ENCODE measurements around the gene SCMH1. TPM values are rescaled to one million over a fixed set of nuclear protein-coding genes. Genes with fewer than 3 reads are reported as not detected.
"Not testable (repeated sequence)": the region's sequence is repeated elsewhere in the genome, so short reads cannot be mapped to it uniquely, and the experiment has no call there.

The SCMH1 gene
- total RNA-seq, 1 experiment from 2014 or later: 16.9 TPM

DNA sequence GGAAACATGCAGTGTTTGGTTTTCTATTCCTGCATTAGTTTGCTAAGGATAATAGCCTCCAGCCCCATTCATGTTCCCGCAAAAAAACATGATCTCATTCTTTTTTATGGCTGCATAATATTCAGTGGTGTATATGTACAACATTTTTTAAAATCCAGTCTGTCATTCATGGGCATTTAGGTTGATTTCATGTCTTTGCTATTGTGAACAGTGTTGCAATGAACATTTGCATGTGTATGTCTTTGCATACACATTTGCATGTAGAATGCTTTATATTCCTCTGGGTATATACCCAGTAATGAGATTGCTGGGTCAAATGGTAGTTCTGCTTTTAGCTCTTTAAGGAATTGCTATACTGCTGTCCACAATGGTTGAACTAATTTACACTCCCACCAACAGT lies 9.0 kb upstream of the SCMH1 start:
- DNase-seq (ENCODE audit: extremely low read depth, low read depth): not testable (repeated sequence)

DNA sequence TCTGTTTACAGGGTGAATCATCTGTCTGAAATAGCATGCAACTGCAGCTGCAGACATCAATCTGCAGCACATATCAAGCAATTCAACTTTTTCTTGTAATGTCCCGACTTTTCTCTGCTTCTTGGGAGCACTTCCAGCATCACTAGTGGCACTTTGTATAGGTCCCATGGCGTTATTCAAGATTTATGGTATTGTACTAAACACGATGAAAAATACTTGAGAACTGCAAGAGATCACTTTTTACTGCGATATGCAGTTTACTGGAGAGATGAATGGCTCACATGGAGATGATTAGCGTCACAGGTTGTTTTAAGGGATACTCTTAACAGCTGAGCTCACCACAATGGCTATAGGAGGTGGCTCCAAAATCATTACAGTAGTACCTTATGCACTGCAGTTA lies 7.2 kb upstream of the SCMH1 start:
- DNase-seq (ENCODE audit: extremely low read depth, low read depth): no peak

DNA sequence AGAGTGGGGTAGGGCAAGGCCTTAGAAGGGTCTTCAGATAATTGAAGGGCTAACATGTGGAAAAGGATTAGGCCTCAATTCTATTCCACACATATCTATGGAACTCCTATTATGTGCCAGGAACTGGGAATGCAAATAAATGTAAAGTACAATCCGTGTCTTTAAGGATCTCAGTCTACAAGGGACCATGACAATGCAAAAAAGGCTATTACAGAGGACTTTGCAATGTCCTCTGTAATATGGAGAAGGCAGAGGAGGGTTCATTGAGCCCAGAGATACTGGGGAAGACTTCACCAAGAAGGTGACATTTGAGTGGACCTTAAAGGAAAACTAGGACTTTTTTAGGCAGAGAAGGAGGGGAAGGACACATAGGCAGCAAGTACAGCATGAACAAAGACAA lies 4.5 kb upstream of the SCMH1 start:
- no peak for DNase-seq (ENCODE audit: extremely low read depth, low read depth)

DNA sequence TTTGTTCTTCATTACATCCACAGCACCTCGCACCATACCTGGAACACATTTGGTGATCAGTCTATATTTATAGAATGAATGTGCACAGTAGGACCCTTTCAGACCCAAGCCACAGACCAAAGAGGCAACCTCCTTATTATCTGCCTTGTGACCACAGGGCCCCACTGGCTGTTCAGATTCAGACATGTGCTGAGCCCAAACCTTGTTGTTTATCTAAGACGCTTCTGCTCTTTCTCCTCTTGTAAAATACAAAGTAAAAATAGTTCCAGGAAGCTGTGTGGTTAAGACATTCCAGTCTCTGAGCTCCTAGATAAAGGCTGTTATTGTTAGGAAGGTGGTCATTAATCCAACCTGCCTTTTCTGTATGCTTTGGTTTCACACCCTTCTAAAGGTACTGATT lies 3.6 kb upstream of the SCMH1 start:
- DNase-seq (ENCODE audit: extremely low read depth, low read depth): no peak

DNA sequence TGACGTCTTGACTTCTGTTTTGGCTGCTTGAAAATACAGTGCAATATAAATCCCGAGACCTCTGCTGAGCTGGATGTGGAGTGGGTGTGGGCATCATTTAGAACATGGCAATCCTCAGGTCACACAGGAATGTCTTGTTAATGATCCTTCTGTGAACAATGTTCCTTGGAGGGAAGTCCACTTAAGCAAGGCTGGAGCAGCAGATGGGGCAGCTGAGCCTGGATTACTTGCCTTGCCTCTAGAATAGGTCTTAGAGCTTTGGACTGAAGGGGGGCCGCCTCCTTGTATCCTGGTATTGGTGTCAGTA lies 926 bp upstream of the SCMH1 start:
- no peak for DNase-seq (ENCODE audit: extremely low read depth, low read depth)

DNA sequence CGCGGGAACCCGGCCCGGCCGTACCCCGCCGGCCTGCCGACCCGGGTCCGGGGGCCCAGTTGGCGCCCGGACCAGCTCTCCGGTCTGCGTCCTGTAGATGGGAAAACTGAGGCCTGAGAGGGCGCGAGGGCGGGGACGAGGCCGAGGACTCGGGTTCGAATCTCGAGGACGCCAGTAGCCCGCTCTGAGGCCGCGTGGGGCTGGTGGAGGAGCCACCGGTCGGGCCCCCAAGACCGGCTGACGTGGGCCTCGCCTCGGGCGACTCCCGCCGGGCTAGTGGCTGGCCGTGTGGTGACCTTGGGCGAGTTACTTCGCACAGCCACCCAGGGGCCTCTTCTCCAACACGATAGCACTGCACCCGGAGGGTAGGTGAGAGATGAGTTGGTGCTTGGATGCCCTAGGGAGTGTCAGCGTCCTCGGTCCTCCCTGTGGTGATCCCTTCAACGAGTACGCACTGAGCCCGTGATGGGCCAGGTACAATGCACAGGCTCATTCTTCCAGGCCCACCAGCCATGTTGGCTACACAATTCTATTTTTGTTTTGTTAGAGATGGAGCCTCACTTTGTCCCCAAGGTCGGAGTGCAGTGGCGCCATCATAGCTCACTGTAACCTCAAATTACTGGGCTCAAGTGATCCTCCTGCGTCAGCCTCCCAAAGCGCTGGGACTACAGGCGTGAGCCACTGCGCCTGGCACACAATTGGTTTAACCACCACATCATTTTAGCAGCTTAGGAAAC lies 404 bp upstream of the SCMH1 start:
- no peak for DNase-seq (ENCODE audit: extremely low read depth, low read depth)

DNA sequence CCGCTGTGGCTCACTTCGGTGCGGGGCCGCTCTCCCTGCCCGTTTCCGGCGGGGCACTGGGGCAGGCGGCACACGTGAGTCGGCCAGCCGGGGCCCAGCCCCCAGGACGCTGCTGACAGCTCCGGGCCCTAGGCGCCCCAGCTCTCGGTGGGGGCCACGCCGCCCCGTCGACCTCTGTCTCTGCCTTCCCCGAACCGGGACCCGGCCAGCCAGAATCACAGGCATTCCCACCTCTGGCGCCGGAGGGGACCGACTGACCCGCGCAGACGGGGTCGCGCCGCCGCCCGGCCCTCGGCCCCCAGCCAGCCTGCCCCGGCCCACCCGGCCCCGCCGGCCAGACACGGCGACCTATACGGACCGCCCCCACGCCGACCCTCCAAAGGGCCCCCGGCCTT lies 755 bp downstream of the SCMH1 start:
- DNase-seq (ENCODE audit: extremely low read depth, low read depth): no peak

DNA sequence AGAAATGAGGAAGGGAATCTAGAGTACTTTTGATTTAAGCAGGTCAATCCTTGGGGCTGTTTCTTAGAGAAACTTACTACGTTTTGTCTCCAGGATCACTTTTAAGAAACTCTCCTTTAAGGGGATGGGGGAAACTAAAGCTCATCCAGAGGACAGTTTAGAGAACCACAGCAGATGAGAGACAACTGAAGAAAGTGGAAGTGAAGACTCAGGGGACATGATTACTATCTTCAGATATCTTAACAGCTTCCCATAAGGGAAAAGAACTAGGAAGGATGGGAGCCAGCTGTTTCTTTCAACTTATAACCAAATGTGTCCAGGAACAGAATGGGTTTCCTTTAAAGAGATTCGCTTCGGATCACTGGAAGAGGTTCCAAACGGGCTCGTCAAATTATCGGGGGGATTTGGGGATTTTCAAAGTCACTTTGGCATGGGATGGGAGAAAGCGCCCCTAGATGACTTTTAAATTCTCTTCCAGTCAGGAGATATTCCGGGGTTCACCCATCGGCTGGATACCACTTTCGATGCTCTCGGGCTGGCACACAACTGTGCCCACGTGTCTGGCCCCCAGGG lies 1.2 kb downstream of the SCMH1 start:
- DNase-seq (ENCODE audit: extremely low read depth, low read depth): no peak

DNA sequence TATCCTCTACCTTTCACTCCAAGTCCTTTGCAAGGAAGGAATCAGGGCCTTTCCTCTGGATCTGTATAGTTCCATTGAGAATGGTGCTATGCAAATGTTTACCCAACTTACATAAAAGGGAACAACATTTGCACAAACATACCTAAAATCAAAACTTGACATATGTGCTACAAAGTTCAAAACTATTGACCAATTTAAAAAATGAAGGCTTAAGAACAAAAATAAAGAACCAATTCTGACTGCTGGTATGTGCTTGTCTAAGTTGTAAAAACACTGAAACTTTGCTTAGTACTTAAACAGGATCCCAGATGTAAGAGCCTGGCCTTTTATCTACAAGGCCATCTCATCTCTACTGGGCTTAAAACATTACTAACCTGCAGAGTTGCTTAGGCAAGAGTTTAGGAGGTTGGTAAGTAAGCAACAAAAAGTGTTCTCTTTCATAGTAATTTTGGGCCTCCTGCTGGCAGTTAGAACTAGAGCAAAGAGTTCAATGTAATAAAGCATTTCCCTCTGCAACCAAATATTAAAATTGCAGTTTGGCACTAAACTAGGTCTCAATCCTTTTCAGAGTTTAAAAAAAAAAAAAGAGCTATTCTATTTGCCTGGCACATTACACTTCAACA lies 2.0 kb downstream of the SCMH1 start:
- no peak for DNase-seq (ENCODE audit: extremely low read depth, low read depth)

DNA sequence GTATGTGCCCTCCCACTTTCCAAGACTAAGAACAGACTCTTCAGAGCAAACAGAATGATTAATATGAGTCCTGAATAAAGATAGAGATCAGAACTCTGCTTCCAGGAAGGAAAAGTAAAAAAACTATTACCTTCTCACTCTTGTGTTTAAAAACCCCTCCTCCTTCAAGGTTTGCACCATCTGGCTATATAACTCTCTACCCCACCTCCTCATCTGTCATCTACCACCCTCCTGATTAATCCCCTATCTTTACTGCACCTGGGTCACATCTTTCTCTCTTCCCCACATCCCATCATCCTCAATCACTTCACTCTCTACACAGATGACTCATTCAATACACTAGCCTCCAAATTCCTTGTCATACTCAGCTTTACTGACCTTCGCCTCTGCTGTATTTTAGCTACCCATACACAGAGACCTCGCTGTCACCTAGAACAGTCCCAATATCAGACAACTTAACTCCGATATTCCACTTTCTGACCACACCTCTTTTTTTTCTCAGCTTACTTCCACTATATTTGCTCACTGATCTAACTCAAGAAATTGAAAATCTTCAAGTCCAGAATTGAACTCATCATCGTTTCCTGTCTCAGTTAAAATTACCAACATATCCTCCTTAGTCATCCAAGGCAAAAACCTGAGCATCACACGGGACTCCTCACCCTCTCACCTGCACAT lies 3.7 kb downstream of the SCMH1 start:
- DNase-seq (ENCODE audit: extremely low read depth, low read depth): no peak

DNA sequence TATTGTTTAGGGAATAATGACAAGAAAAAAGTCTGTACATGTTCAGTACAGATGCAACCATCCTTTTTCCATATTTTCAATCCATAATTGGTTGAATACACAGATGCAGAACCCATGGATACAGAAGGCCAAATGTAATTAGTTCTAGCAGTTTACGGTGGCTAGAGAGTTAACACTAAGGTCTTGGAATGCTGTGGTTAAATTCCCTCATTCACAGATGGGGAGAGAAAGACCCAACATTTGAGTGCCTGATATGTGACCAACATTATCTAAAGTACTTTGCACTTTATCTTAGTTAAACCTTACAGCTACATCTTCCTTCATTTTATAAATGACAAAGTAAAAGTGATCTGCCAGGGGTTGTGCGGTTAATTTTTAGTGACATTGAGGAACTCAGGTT lies 5.3 kb downstream of the SCMH1 start:
- DNase-seq (ENCODE audit: extremely low read depth, low read depth): no peak

DNA sequence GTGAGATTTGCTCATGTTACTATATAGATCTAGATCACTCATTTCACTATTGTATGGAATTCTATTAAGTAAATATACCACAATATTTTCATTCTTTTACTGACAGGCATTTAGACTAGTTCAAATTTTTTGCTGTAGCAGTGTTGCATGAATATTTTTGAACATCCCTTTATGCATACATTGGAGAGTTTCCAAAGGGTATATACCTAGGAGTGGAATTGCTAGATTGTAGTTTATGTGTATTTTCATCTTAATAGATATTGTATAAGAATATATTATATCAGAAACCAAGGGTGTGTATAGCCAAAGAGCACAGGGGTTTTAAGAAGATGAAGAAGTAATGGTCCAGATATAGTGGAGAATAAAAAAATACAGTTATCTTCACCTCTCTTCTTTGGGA lies 6.2 kb downstream of the SCMH1 start:
- DNase-seq (ENCODE audit: extremely low read depth, low read depth): no peak

DNA sequence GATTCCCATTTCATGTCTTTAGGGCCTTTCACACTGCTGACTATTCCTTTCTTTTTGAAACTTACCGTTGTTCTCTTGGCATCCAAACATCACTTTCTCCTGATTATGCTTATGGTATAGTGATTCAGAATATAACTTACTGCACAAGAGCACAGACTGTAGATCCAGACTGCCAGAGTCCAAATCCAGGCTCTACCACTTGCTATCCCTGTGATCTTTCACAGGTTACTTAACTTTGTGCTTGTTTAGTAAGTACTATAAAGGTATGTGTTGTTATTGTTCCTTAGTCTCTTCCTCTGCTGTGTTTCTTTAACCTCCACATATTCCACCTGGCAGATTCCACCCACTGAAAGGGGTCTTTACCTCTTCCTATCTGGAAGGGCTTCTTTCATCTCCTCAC lies 8.4 kb downstream of the SCMH1 start:
- no peak for DNase-seq (ENCODE audit: extremely low read depth, low read depth)

DNA sequence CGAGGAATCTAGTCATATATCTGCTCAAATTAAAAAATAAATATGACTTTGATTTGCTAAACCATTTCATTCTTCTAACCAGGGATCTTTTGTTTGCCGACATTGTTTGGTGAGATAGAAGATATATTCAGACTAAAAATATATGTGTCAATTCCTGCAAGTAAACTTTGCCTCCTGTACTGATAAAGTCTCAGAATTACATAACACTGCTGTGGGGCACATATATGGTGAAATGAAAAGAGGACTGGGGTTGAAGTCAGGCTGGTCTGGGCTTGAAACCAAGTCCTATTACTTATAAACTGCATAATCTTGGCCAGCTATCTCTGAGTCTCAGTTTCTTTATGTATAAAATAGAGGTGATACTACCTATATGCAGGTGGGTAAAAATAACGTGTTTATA lies 9.8 kb downstream of the SCMH1 start:
- no peak for DNase-seq (ENCODE audit: extremely low read depth, low read depth)

DNA sequence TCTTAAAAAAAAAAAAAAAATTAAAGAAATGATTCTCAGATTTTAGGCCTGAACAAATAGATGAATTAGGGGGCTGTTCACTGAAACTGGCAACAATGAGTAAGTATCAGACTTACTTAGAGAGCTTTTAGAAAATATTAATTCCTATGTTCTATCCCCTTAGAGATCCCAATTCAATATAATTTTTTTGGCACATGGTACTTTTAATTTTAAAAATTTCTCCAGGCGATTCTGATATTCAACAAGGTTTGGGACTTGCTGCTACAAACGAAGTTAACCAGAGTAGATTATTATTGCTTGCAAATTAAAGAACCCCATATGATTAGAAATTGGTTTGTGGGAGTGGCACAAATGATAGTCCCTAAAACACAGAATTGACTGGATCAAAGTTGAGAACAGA lies 11.4 kb downstream of the SCMH1 start:
- no peak for DNase-seq (ENCODE audit: extremely low read depth, low read depth)

DNA sequence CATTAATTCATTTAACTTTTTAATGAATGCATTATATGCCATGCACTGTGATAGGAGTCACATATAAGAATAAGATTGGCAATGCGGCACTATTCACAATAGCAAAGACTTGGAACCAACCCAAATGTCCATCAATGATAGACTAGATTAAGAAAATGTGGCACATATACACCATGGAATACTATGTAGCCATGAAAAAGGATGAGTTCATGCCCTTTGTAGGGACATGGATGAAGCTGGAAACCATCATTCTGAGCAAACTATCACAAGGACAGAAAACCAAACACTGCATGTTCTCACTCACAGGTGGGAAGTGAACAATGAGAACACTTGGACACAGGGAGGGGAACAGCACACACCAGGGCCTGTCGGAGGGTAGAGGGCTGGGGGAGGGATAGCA lies 12.9 kb downstream of the SCMH1 start:
- not testable (repeated sequence) for DNase-seq (ENCODE audit: extremely low read depth, low read depth)

DNA sequence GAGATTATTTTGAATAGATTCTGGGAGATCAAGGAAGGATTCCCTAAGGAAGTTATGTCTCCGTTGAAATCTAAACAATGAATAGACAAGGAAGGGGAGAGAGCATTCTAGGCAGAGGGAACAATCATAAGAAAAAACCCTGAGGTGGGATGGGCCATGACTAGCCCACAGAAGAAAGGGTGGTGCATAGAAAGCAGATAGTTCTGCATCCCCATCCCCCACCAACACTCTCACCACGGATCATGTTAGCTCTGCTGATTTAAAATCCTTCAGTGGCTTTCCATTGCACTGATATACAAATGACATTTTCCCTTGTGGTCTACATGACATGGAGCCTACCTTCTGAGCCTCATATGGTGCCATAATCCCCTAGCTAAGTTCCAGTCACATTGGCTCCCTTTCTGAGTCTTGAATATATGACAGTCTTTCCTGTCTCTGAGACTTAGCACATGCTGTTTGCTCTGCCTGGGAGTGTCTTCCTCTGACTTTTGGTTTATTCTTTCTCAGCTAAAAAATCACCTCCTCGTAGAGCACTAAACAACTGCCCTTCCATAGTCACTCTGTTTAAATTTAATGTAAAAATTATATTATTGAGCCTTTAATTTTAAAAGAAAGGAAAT lies 15.2 kb downstream of the SCMH1 start:
- DNase-seq (ENCODE audit: extremely low read depth, low read depth): no peak

DNA sequence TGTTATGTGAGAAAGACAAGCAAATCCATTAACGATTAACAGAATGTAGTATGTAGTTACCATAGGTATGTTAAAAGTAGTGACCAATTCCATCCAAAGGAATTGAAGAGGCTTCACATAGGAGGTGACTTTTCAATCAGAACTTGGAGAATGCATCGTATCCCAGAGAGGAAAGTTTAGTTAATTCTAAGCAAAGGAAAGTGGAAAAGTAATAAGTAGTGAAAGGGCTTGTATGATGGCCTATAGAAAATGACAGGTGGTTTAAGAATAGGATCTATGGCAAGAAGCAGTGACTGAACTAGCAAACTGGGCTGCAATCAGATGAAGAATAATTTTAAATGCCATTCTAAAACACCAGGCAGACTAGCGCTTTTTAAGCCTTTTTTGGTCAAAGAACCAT lies 16.6 kb downstream of the SCMH1 start:
- DNase-seq (ENCODE audit: extremely low read depth, low read depth): no peak

DNA sequence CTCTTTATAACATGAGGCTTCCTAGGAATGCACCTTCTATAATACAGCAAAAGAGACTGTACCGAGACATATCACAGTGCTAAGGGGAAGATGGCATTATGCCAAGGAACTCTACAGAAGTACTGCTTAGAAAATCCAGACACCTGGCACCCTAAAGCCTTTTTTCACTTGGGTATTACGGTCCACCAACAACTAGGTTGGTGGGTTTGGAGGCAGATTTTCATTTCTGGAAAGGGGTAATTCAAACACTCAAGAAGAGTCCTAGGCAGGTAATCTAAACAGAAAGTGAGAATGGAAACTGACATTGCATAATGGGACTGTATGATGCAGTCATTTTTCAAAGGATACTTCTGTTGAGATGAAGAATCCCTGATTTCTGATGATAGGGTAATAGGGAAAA lies 19.6 kb downstream of the SCMH1 start:
- no peak for DNase-seq (ENCODE audit: extremely low read depth, low read depth)

DNA sequence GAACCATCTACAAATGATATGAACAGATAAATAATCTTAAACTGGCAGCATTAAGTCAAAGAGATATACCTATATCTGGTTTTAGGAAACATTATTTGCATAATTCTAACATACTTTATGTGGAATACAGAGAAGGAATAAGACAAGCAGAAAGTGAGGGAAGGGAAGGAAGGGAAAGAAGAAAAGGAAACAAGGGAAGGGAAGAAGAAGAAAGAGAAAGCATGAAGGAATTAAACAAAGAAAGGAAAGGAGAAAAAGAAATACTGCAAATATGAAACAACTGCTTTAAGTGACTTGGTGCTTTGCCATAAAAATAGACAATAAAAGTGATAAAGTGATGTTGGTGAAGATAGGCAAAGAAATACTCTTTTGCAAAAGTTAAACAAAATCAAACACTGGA lies 20.1 kb downstream of the SCMH1 start:
- DNase-seq (ENCODE audit: extremely low read depth, low read depth): no peak

DNA sequence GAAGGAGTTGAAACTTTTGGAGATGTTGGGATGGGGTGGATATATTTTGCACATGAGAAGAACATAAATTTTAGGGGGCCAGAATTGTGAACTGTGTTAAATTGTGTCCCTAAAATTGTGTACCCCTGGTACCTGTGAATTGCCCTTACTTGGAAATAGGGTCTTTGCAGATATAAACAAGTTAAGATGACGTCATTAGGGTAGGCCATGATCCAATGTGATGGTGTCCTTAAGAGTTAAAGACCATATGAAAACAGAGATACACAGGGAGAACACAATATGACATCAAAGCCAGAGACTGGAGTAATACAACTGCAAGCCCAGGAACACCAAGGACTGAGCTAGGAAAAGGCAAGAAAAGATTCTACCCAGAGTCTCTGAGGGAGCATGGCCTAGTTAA lies 24.0 kb downstream of the SCMH1 start:
- no peak for DNase-seq (ENCODE audit: extremely low read depth, low read depth)

DNA sequence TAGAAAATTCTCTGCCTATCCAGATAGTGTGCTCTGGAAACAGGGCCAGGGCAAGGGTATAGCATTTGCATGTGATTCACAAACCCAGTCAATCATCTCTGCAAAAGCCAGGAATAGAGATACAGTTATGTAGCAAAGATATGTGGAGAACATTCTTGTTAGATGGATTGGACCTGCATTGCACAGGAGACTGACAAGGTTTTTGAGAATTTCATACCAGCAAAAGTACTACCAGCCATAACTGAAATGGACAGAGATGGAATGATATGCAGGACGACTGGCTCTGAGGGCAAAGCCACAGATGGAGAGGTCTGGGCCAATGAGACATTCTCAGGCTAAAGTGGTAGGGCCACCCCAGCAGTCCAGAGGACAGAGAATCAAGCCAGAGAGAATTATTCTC lies 24.7 kb downstream of the SCMH1 start:
- DNase-seq (ENCODE audit: extremely low read depth, low read depth): no peak

All from NCI-H460 (cell line).